Measurements from ENCODE around the gene DCUN1D3.
"Not testable (repeated sequence)": the region's sequence is repeated elsewhere in the genome, so short reads cannot be mapped to it uniquely, and the experiment has no call there.

DNA sequence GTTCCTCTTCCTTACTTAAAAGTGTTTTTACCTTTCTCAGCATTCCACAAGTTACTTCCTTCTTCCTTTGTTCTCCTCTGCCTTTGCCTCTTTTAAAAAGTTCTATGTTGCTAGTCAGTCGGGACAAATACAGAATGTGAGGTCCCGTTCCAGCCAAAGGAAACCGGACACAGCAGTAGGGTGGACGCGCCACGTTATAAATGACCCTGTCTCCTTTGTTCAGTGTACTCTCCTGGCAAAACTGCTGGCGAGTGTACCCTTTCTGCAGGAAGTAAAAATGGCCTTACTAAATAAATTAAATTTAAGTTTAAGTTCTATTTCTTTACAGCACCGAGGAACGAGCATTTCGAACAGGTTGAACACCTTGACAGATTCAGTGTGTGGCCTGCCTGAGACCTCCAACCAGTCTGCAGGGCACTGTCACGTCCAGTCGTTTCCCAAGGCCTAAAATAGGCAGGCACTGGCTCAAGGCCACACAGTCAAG is 94.4 kb downstream of the DCUN1D3 start:
- TF ChIP-seq POLR2AphosphoS5, EP300 (IDR thresholded peaks at IDR 0.05): not testable (repeated sequence)
- TF ChIP-seq, protein P1, sequence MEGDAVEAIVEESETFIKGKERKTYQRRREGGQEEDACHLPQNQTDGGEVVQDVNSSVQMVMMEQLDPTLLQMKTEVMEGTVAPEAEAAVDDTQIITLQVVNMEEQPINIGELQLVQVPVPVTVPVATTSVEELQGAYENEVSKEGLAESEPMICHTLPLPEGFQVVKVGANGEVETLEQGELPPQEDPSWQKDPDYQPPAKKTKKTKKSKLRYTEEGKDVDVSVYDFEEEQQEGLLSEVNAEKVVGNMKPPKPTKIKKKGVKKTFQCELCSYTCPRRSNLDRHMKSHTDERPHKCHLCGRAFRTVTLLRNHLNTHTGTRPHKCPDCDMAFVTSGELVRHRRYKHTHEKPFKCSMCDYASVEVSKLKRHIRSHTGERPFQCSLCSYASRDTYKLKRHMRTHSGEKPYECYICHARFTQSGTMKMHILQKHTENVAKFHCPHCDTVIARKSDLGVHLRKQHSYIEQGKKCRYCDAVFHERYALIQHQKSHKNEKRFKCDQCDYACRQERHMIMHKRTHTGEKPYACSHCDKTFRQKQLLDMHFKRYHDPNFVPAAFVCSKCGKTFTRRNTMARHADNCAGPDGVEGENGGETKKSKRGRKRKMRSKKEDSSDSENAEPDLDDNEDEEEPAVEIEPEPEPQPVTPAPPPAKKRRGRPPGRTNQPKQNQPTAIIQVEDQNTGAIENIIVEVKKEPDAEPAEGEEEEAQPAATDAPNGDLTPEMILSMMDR (IDR thresholded peaks at IDR 0.05): not testable (repeated sequence)
